Measurements from ENCODE around the gene XG. TPM values are rescaled to one million over a fixed set of nuclear protein-coding genes. Genes with fewer than 3 reads are reported as not detected.

XG gene
- total RNA-seq, 3 donors from 2014 or later (not counting 1 experiment from before 2014, with no cell fraction given), result 0.85 TPM; not detected in 2

DNA sequence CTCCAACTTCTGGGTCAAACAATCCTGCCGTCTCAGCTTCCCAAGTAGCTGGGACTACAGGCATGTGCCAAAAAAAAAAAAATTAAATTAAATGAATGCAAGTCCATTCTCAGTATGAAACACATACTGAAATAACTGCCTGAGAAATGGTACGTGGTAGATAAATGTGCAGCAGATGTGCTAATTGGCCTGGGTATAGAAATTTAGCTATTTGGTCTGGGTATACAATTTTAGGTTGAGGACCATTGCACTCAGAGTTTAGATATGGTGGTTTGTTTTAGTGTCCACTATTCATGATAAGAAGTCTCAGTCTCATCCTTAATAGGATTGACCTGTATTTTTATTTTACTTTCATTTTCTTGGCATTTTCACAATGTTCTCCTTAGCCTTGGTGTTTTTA is 86.1 kb downstream of the XG start:
- Histone ChIP-seq H3K4me3 (ENCODE audit: low read length) (no peak overlapping the region), H3K36me3 (ENCODE audit: control insufficient read depth, insufficient read depth, low read length) (no peaks in the 10 kb centered on the region), H3K27ac (ENCODE audit: low read length) (no peak overlapping the region), H3K4me1 (ENCODE audit: control insufficient read depth, insufficient read depth, low read length) (no peaks in the 10 kb centered on the region), H3K27me3 (ENCODE audit: control insufficient read depth, insufficient read depth, low read length) (no peaks in the 10 kb centered on the region), H3K9me3 (ENCODE audit: control insufficient read depth, insufficient read depth, low read length) (no peaks in the 10 kb centered on the region)
- no peaks in the 10 kb centered on the region for H3K4me1 Mint-ChIP-seq
- intact Hi-C loops (cut with micrococcal nuclease), result no loop called here
- DNase-seq, result no peak
- TF ChIP-seq, protein P1, sequence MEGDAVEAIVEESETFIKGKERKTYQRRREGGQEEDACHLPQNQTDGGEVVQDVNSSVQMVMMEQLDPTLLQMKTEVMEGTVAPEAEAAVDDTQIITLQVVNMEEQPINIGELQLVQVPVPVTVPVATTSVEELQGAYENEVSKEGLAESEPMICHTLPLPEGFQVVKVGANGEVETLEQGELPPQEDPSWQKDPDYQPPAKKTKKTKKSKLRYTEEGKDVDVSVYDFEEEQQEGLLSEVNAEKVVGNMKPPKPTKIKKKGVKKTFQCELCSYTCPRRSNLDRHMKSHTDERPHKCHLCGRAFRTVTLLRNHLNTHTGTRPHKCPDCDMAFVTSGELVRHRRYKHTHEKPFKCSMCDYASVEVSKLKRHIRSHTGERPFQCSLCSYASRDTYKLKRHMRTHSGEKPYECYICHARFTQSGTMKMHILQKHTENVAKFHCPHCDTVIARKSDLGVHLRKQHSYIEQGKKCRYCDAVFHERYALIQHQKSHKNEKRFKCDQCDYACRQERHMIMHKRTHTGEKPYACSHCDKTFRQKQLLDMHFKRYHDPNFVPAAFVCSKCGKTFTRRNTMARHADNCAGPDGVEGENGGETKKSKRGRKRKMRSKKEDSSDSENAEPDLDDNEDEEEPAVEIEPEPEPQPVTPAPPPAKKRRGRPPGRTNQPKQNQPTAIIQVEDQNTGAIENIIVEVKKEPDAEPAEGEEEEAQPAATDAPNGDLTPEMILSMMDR (IDR thresholded peaks at IDR 0.05), result no peak
- no peak for ATAC-seq
- H3K27me3 Mint-ChIP-seq (ENCODE audit: low read depth in 2 of 2), result peaks cover 4 to 37% of the 10 kb centered on the region in 2 donors
- no peak overlapping the region for H3K27ac Mint-ChIP-seq
- peaks cover 4 to 11% of the 10 kb centered on the region in 2 donors for H3K9me3 Mint-ChIP-seq
- no peak overlapping the region for H3K4me3 Mint-ChIP-seq
- WGBS (ENCODE audit: insufficient coverage), result 83% methylated on average over 1 of the region's 2 CpGs
- peaks cover 8% of the 10 kb centered on the region for H3K36me3 Mint-ChIP-seq

DNA sequence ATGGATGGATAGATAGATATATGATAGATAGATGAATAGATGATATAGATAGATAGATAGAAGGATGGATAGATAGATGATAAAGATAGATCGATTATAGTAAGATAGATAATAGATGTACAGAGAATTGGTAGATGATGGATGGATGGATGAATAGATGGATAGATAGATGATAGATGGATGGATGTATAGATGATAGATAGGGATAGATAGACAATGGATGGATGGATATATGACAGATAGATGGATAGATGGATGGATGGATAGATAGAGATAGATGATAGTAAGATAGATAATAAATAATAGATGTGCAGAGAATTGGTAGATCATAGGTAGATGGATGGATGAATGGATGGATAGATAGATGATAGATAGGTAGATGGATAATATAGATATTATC is 89.1 kb downstream of the XG start:
- H3K4me3 ChIP-seq (ENCODE audit: low read length), result no peak overlapping the region
- ATAC-seq, result no peak
- peaks cover 1 to 8% of the 10 kb centered on the region in 2 donors for H3K27me3 Mint-ChIP-seq (ENCODE audit: low read depth in 2 of 2)
- no peak overlapping the region for H3K27ac ChIP-seq (ENCODE audit: low read length)
- WGBS (ENCODE audit: insufficient coverage), result 88% methylated on average over 1 of the region's 1 CpG
- DNase-seq, result no peak
- TF ChIP-seq, protein P1 (IDR thresholded peaks at IDR 0.05), result no peak
- peaks cover 4 to 11% of the 10 kb centered on the region in 2 donors for H3K9me3 Mint-ChIP-seq
- H3K27ac Mint-ChIP-seq, result no peak overlapping the region
- H3K27me3 ChIP-seq (ENCODE audit: control insufficient read depth, insufficient read depth, low read length), result no peaks in the 10 kb centered on the region
- no peaks in the 10 kb centered on the region for H3K4me1 ChIP-seq (ENCODE audit: control insufficient read depth, insufficient read depth, low read length)
- H3K36me3 Mint-ChIP-seq, result peaks cover 8% of the 10 kb centered on the region
- H3K9me3 ChIP-seq (ENCODE audit: control insufficient read depth, insufficient read depth, low read length), result no peaks in the 10 kb centered on the region
- H3K4me3 Mint-ChIP-seq, result no peak overlapping the region
- H3K4me1 Mint-ChIP-seq, result no peaks in the 10 kb centered on the region
- intact Hi-C loops (cut with micrococcal nuclease), result no loop called here
- H3K36me3 ChIP-seq (ENCODE audit: control insufficient read depth, insufficient read depth, low read length), result no peaks in the 10 kb centered on the region

DNA sequence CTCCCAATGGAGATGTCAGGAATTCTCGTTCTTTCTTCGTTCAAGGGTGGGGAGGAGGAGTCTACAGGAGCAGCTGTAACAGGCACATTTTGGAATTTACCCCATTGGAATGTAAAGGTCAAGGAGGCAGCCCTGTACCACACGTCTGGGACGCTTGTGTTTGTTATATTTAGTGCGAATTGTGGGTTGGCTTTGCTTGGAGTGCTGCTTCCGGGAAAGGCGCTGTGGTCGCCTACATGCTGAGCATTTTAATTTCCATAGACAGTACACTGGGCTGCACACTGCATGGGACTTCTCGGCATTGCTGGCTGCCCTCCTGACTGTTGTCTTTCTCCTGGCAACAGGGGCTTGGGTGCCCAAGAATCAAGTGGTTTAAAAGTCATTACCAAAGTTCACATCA is 89.7 kb downstream of the XG start:
- Histone ChIP-seq H3K27ac (ENCODE audit: low read length) (no peak overlapping the region), H3K36me3 (ENCODE audit: control insufficient read depth, insufficient read depth, low read length) (no peaks in the 10 kb centered on the region), H3K4me3 (ENCODE audit: low read length) (no peak overlapping the region), H3K27me3 (ENCODE audit: control insufficient read depth, insufficient read depth, low read length) (no peaks in the 10 kb centered on the region), H3K9me3 (ENCODE audit: control insufficient read depth, insufficient read depth, low read length) (no peaks in the 10 kb centered on the region), H3K4me1 (ENCODE audit: control insufficient read depth, insufficient read depth, low read length) (no peaks in the 10 kb centered on the region)
- ATAC-seq (no peak), DNase-seq (no peak)
- TF ChIP-seq, protein P1 (IDR thresholded peaks at IDR 0.05), result no peak
- WGBS (ENCODE audit: insufficient coverage), result 94% methylated on average over 9 of the region's 9 CpGs
- H3K9me3 Mint-ChIP-seq, result peaks cover 4 to 11% of the 10 kb centered on the region in 2 donors
- H3K27me3 Mint-ChIP-seq (ENCODE audit: low read depth in 2 of 2), result peaks cover 0 to 6% of the 10 kb centered on the region in 2 donors
- intact Hi-C loops (cut with micrococcal nuclease), result no loop called here
- no peak overlapping the region for H3K4me3 Mint-ChIP-seq
- H3K4me1 Mint-ChIP-seq, result no peaks in the 10 kb centered on the region
- no peak overlapping the region for H3K27ac Mint-ChIP-seq
- H3K36me3 Mint-ChIP-seq, result peaks cover 8% of the 10 kb centered on the region

DNA sequence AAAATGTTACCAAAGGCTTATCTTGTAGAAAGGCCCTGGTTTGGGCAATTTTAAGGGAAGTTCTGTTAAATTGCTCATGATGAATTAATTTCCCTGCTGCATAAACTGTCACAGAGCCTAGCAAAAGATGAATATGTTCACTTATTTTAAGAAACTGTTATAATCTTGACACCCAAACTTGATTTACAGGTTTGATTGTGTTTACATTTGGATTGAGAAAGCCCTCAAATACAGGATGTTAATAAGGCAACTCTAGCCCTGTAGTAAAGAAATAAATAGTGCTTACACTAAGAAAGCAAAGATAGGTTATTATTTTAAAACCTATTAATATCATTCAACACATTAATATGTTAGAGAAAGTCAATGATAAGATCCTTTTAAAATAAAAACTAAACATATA is 95.2 kb downstream of the XG start:
- DNase-seq, result no peak
- H3K36me3 Mint-ChIP-seq, result no peaks in the 10 kb centered on the region
- H3K9me3 ChIP-seq (ENCODE audit: control insufficient read depth, insufficient read depth, low read length), result no peaks in the 10 kb centered on the region
- no peak overlapping the region for H3K4me3 Mint-ChIP-seq
- TF ChIP-seq, protein P1 (IDR thresholded peaks at IDR 0.05), result no peak
- H3K27ac ChIP-seq (ENCODE audit: low read length), result no peak overlapping the region
- H3K4me1 ChIP-seq (ENCODE audit: control insufficient read depth, insufficient read depth, low read length), result no peaks in the 10 kb centered on the region
- ATAC-seq, result no peak
- H3K4me1 Mint-ChIP-seq, result no peaks in the 10 kb centered on the region
- H3K9me3 Mint-ChIP-seq, result no peaks in the 10 kb centered on the region
- peaks cover 3 to 19% of the 10 kb centered on the region in 2 donors for H3K27me3 Mint-ChIP-seq (ENCODE audit: low read depth in 2 of 2)
- intact Hi-C loops (cut with micrococcal nuclease), result no loop called here
- H3K4me3 ChIP-seq (ENCODE audit: low read length), result no peak overlapping the region
- no peaks in the 10 kb centered on the region for H3K27me3 ChIP-seq (ENCODE audit: control insufficient read depth, insufficient read depth, low read length)
- no peak overlapping the region for H3K27ac Mint-ChIP-seq
- H3K36me3 ChIP-seq (ENCODE audit: control insufficient read depth, insufficient read depth, low read length), result no peaks in the 10 kb centered on the region

Data from natural killer cell (primary cell).